ENCODE results near the gene ADGRG4.

DNA sequence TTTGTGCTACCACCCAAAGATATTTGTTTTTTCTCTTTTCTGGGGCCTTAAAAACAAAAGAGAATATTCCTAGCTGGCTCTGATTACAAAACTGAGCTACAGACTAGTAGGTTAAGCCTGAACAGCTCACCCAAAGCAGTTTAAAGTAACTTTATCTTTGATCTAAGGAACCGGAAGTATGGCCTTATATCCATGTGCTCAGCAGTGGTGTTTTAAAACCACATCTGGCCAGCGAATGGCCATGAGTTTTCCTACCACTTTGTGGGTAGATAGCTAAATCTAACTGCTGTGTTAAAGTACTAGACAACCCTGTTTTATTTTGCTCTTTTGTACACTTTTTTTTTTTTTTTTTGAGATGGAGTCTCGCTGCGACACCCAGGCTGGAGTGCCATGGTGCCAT is 24.6 kb downstream of the ADGRG4 start:
- no peak for TF ChIP-seq EP300 (IDR thresholded peaks at IDR 0.05)
- TF ChIP-seq, protein P1, sequence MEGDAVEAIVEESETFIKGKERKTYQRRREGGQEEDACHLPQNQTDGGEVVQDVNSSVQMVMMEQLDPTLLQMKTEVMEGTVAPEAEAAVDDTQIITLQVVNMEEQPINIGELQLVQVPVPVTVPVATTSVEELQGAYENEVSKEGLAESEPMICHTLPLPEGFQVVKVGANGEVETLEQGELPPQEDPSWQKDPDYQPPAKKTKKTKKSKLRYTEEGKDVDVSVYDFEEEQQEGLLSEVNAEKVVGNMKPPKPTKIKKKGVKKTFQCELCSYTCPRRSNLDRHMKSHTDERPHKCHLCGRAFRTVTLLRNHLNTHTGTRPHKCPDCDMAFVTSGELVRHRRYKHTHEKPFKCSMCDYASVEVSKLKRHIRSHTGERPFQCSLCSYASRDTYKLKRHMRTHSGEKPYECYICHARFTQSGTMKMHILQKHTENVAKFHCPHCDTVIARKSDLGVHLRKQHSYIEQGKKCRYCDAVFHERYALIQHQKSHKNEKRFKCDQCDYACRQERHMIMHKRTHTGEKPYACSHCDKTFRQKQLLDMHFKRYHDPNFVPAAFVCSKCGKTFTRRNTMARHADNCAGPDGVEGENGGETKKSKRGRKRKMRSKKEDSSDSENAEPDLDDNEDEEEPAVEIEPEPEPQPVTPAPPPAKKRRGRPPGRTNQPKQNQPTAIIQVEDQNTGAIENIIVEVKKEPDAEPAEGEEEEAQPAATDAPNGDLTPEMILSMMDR (IDR thresholded peaks at IDR 0.05) = no peak

Data from suprapubic skin (tissue), 3 donors.